Liver (tissue), 9 donors: Measurements from ENCODE around the gene PTPN14. TPM values are rescaled to one million over a fixed set of nuclear protein-coding genes. Genes with fewer than 3 reads are reported as not detected.

ENCODE experiments used
- DNase-seq: peaks from one replicate; pipeline ENCODE4 v3.0.0-alpha.2; 2017; ENCODE audit warnings: low spot score
- H3K27ac ChIP-seq, 2 donors: one replicate each; pipeline ENCODE4 v1.7.0; 2013; ENCODE audit warnings: inconsistent platforms in 2 of 2, low read length in 2 of 2, control low read depth in 1 of 2, low read depth in 1 of 2, mild to moderate bottlenecking in 1 of 2
- H3K27me3 ChIP-seq, 4 donors: one replicate each; pipeline versions ENCODE4 v1.6.1 to v1.7.0; 2013; ENCODE audit warnings: low read length in 3 of 4, inconsistent platforms in 1 of 4, mild to moderate bottlenecking in 1 of 4, moderate library complexity in 1 of 4; ENCODE audit not compliant: control insufficient read depth in 4 of 4, insufficient read depth in 4 of 4
- H3K36me3 ChIP-seq, 4 donors: one replicate each; pipeline versions ENCODE4 v1.6.1 to v1.7.0; 2013; ENCODE audit warnings: low read length in 3 of 4, mild to moderate bottlenecking in 3 of 4, low read depth in 1 of 4, moderate library complexity in 1 of 4; ENCODE audit not compliant: control insufficient read depth in 4 of 4, insufficient read depth in 3 of 4
- H3K4me1 ChIP-seq, 4 donors: one replicate each; pipeline versions ENCODE4 v1.6.1 to v1.7.0; 2013; ENCODE audit warnings: low read length in 3 of 4, mild to moderate bottlenecking in 3 of 4, moderate library complexity in 1 of 4; ENCODE audit not compliant: control insufficient read depth in 4 of 4, insufficient read depth in 4 of 4
- H3K4me3 ChIP-seq, 3 donors: one replicate each; pipeline versions ENCODE4 v1.6.1 to v1.7.0; 2013; ENCODE audit warnings: low read length in 3 of 3, control low read depth in 1 of 3, low read depth in 1 of 3, mild to moderate bottlenecking in 1 of 3
- H3K9ac ChIP-seq, 2 donors: one replicate each; pipeline ENCODE4 v1.7.0; 2013; ENCODE audit warnings: low read length in 2 of 2, mild to moderate bottlenecking in 2 of 2, moderate library complexity in 2 of 2, control low read depth in 1 of 2, low read depth in 1 of 2
- H3K9me3 ChIP-seq, 4 donors: one replicate each; pipeline versions ENCODE4 v1.6.1 to v1.7.0; 2013; ENCODE audit warnings: low read length in 3 of 4; ENCODE audit not compliant: control insufficient read depth in 4 of 4
- ATF3 ChIP-seq: IDR thresholded peaks from 2 replicates; pipeline ENCODE4 v1.6.1; 2016; ENCODE audit warnings: antibody characterized with exemption
- CTCF ChIP-seq: fragments of 150-350 bp; IDR thresholded peaks from 2 replicates; pipeline ENCODE4 v1.5.1; 2017; ENCODE audit warnings: improper control_type of control experiment, low read depth, low read length; ENCODE audit not compliant: missing input control
- EGR1 ChIP-seq, 2 donors: IDR thresholded peaks; 2 replicates each; pipeline ENCODE4 v1.6.1; 2016 to 2018; ENCODE audit warnings: antibody characterized with exemption in 2 of 2, low read depth in 2 of 2
- FOXA1 ChIP-seq: IDR thresholded peaks from 2 replicates; pipeline ENCODE4 v1.6.1; 2016; ENCODE audit warnings: antibody characterized with exemption
- FOXA2 ChIP-seq: IDR thresholded peaks from 2 replicates; pipeline ENCODE4 v1.6.1; 2016; ENCODE audit warnings: antibody characterized with exemption
- GABPA ChIP-seq, 2 donors: IDR thresholded peaks in 1 of 2; conservative IDR thresholded peaks in 1 of 2; 2 replicates each; pipeline ENCODE4 v1.6.1; 2016; ENCODE audit warnings: antibody characterized with exemption in 2 of 2, mild to moderate bottlenecking in 1 of 2, moderate library complexity in 1 of 2
- HNF4A ChIP-seq, 2 donors: conservative IDR thresholded peaks; 2 replicates each; pipeline ENCODE4 v1.6.1; 2016; ENCODE audit warnings: antibody characterized with exemption in 2 of 2, mild to moderate bottlenecking in 2 of 2
- JUND ChIP-seq, 2 donors: IDR thresholded peaks; 2 replicates each; pipeline ENCODE4 v1.6.1; 2016; ENCODE audit warnings: antibody characterized with exemption in 2 of 2
- NR2F2 ChIP-seq: IDR thresholded peaks from 2 replicates; pipeline ENCODE4 v1.6.1; 2016; ENCODE audit warnings: antibody characterized with exemption
- RAD21 ChIP-seq, 2 donors: IDR thresholded peaks; 2 replicates each; pipeline ENCODE4 v1.6.1; 2016; ENCODE audit warnings: antibody characterized with exemption in 2 of 2, mild to moderate bottlenecking in 2 of 2
- REST ChIP-seq: IDR thresholded peaks from 2 replicates; pipeline ENCODE4 v1.6.1; 2016; ENCODE audit warnings: antibody characterized with exemption, mild to moderate bottlenecking
- SP1 ChIP-seq: IDR thresholded peaks from 2 replicates; pipeline ENCODE4 v1.6.1; 2018; ENCODE audit warnings: antibody characterized with exemption, mild to moderate bottlenecking
- TAF1 ChIP-seq: conservative IDR thresholded peaks from 2 replicates; pipeline ENCODE4 v1.6.1; 2016; ENCODE audit warnings: antibody characterized with exemption, mild to moderate bottlenecking
- YY1 ChIP-seq: IDR thresholded peaks from 2 replicates; pipeline ENCODE4 v1.6.1; 2016; ENCODE audit warnings: antibody characterized with exemption, mild to moderate bottlenecking
- ZBTB33 ChIP-seq: IDR thresholded peaks from 2 replicates; pipeline ENCODE4 v1.6.1; 2016; ENCODE audit warnings: antibody characterized with exemption
- WGBS: extraction: QIAGEN DNeasy Blood & Tissue Kit; methylation state at CpG from one replicate; pipeline ENCODE4 v1.1.7; 2013; 5-methylcytosine and 5-hydroxymethylcytosine counted together
- polyA plus RNA-seq, 2 donors: library from polyadenylated mRNA; stranded (reverse) in 1 of 2; unstranded in 1 of 2; fragments of 200-250 nt in 1 of 2; fragments of >200 nt in 1 of 2; fragmentation: Nextera tagmentation in 1 of 2; extraction: Ambion mirVana in 1 of 2; gene quantifications; one replicate each; pipeline versions ENCODE4 v1.2.1 to v1.2.3, GENCODE V29; 2013 to 2015
- total RNA-seq, 2 donors: library from RNA; depleted of rRNA; stranded (reverse); fragments of >200 nt; gene quantifications; one replicate each; pipeline ENCODE4 v1.2.3, GENCODE V29; 2014
- TF ChIP-seq, protein P1 (sequence below): IDR thresholded peaks from 2 replicates; pipeline ENCODE4 v1.6.1; 2016; ENCODE audit warnings: antibody characterized with exemption
- donor health status: healthy.
- donor health status: healthy.
- donor health status: healthy.
- donor health status: healthy.
- donor health status: healthy.

Gene PTPN14
- total and polyA plus RNA-seq, 4 donors: 0.54 to 3.2 (median 1.5) TPM

DNA sequence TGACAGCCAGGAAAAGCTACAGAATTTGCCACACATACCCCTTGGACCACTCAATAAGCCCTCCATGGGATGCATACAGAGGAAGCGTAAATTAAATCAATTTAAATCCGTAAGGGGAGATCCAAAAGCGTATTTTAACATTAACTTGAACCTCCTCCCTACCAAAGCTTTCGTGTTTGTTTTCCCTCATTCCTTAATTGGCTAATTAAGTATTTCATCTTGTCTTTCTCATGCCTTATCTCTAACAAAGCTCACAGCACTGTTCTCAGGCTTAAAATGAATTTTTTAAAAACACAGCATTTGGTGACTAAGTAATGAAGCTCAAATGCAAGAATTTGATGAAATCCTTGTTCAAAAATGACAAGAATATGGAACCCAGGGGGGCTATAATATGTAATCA, 3.1 kb downstream of the PTPN14 start:
- Histone ChIP-seq H3K9ac (no peak overlapping the region), H3K9me3 (no peaks in the 10 kb centered on the region), H3K36me3 (no peaks in the 10 kb centered on the region), H3K27me3 (peaks cover 0 to 4% (median 0%) of the 10 kb centered on the region in 4 donors), H3K4me3 (no peak overlapping the region), H3K27ac (no peak overlapping the region), H3K4me1 (peaks cover 0 to 17% (median 6%) of the 10 kb centered on the region in 4 donors)
- no peak for TF ChIP-seq FOXA1
- no peak for TF ChIP-seq FOXA2
- TF ChIP-seq CTCF: no peak
- TF ChIP-seq TAF1: no peak
- TF ChIP-seq GABPA (IDR thresholded peaks at IDR 0.05 in 1 of 2, conservative IDR thresholded peaks at IDR 0.05 in 1 of 2): no peak
- TF ChIP-seq HNF4A (conservative IDR thresholded peaks at IDR 0.05): no peak
- TF ChIP-seq, protein P1, sequence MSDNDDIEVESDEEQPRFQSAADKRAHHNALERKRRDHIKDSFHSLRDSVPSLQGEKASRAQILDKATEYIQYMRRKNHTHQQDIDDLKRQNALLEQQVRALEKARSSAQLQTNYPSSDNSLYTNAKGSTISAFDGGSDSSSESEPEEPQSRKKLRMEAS: no peak
- TF ChIP-seq EGR1 (IDR thresholded peaks at IDR 0.05; ENCODE audit: low read depth in 2 of 2): no peak
- WGBS: 85% methylated on average over 4 of the region's 4 CpGs
- no peak for DNase-seq

DNA sequence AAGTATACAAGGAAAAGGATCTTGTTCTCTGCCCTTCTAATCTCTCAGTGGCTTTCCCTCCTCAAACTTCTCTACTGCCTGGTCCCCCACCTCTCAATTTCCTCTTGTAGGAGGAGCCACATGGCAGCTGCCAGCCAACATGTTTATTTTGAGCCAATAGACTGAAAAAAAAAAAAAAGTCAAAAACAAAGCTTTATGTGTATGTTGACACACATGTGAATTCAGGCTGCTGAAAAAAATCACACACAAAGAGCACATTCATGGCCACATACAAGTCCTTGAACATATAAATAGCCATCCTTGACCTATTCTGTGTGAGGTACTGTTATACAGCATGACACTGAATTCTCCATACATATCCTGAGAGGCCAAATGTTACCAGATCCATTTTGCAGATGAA, 3.7 kb downstream of the PTPN14 start:
- no peak overlapping the region for H3K4me3 ChIP-seq
- no peak overlapping the region for H3K9ac ChIP-seq
- no peaks in the 10 kb centered on the region for H3K36me3 ChIP-seq
- no peaks in the 10 kb centered on the region for H3K9me3 ChIP-seq
- TF ChIP-seq, protein P1: no peak
- TF ChIP-seq SP1: no peak
- TF ChIP-seq NR2F2: no peak
- no peak for TF ChIP-seq JUND (IDR thresholded peaks at IDR 0.05)
- TF ChIP-seq FOXA1: no peak
- no peak for TF ChIP-seq EGR1 (IDR thresholded peaks at IDR 0.05; ENCODE audit: low read depth in 2 of 2)
- TF ChIP-seq FOXA2: no peak
- TF ChIP-seq TAF1: no peak
- TF ChIP-seq ATF3: no peak
- TF ChIP-seq ZBTB33: no peak
- no peak for TF ChIP-seq REST
- TF ChIP-seq YY1: no peak
- no peak for TF ChIP-seq RAD21 (IDR thresholded peaks at IDR 0.05)
- no peak for DNase-seq
- H3K4me1 ChIP-seq: peaks cover 0 to 17% (median 6%) of the 10 kb centered on the region in 4 donors
- H3K27ac ChIP-seq: no peak overlapping the region
- H3K27me3 ChIP-seq: peaks cover 0 to 4% (median 0%) of the 10 kb centered on the region in 4 donors
